GM19023 (cell line): Measurements from ENCODE around the gene FRMD4A.
"Not testable (repeated sequence)": the region's sequence is repeated elsewhere in the genome, so short reads cannot be mapped to it uniquely, and the experiment has no call there.

Source experiments
- ATAC-seq: cut with Tn5 transposase; IDR thresholded peaks from one replicate; pipeline ENCODE4 v1.9.1; 2021; ENCODE audit warnings: mild to moderate bottlenecking, moderate library complexity; ENCODE audit not compliant: unreplicated experiment

Gene FRMD4A

DNA sequence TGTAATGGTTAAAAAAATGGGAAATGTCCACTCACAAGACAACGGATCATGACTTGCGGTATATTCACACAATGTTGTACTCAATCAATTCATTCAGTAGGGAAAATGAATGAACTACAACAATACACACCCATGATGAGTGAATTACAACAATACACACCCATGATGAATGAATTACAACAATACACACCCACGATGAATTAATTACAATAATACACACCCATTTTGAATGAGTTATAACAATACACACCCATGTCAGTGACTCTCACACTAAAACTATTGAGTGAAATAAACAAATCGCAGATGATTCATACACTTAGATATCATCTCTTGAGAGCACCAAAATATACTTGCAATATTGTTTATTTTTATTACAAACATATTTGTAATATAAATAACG, 174.6 kb downstream of the FRMD4A start:
- no peak for ATAC-seq

- ATAC-seq: no peak
Observed at GRCh38 chr10:14153570-14154055, 177.1 kb downstream of the FRMD4A start.

GRCh38 chr10:14151571-14151970, 179.2 kb downstream of the FRMD4A start:
- no peak for ATAC-seq

DNA sequence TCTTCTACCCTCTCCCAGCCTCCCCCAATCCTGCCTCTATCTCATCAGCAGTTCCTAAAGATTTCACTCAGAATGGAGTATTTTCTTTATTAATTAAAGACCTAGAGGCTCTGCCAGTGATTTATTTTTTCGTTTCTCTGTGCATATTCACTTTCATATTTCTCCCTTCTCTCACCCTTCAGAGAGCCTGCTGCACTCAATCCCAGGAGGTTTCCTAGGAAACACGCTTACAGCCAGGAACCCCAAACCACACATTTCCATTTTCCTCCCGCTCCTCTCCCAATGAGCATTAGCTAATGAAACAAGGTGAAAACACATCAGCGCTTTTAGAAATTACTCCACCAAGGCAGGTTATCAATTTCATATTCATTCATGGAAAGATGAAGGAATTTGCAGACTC, 180.2 kb downstream of the FRMD4A start:
- ATAC-seq: no peak

GRCh38 chr10:14146501-14146900, 184.2 kb downstream of the FRMD4A start:
- ATAC-seq: no peak

DNA sequence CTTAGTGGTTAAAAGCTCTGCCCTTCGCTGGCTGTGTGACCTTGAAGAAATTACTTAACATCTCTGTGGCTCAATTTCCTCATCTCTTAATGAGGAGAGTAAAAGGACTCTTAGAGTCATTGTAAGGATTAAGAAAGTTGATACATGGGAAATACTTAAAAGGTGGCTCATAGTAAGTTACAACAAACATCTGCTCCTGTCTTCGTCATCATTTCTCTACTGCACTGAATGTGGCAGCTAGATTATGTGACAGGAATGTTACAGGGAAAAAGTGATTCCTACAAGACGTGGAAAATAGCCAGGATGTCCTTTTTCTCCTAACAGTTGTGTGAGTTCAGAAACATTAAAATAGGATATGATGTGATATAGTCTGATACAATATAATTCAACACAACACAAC, 184.7 kb downstream of the FRMD4A start:
- ATAC-seq: no peak

- ATAC-seq: no peak
Observed at GRCh38 chr10:14144451-14144850, 186.3 kb downstream of the FRMD4A start.

- ATAC-seq: no peak
Observed at GRCh38 chr10:14142606-14143250, 188.0 kb downstream of the FRMD4A start.

DNA sequence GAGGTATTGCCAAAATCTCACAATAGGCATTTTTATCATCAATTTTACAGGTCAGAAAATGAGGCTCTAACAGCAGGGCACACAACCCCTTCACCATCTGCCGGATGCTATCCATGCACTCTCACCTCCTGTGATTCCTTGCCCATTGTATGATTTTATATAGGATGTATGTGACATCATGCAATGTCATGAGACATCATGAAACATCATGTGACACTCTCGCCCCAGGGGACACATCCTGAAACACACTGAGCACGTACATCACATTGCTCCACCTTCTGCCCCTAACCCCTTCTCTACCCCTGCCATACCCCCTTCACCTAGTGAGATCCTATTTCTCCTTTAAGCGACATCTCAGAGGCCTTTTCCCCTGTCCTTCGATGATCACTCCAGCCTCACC, 189.4 kb downstream of the FRMD4A start:
- no peak for ATAC-seq

DNA sequence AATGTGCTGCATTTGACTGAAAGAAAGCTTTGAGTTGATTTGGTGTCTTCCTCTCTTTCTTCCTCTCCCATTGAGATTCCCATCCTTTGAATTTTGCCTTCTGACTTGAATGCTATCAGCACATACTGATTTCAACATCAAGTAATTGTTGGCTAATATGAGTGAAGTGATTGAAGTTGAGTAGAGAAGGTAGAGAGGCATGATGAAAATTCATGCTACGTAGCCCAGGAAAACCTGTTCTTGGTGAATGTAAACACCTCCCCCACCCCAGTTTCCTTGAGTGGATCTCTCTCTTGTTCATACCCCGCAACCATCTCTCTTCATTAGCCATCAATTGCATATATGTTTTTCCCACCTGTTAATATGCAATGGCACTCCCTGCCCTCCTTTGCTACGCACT, 193.3 kb downstream of the FRMD4A start:
- ATAC-seq: no peak

DNA sequence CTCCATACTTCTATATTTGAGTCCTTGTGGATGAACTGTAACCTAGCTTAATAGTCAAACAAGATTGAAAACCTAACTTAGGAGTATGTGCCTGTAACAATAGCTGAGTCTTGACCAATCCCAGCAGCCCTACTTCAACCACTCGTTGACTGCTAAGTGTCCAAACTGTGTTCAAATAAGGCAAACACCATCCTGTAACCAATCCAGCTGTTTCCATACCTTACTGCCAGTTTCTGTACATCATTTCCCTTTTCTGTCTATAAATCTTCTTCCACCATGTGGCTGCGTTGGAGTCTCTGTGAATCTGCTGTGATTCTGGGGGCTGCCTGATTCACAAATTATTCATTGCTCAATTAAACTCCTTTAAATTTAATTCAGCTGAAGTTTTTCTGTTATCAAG, 195.5 kb downstream of the FRMD4A start:
- not testable (repeated sequence) for ATAC-seq

- no peak for ATAC-seq
Observed at GRCh38 chr10:14134275-14134674, 196.4 kb downstream of the FRMD4A start.

DNA sequence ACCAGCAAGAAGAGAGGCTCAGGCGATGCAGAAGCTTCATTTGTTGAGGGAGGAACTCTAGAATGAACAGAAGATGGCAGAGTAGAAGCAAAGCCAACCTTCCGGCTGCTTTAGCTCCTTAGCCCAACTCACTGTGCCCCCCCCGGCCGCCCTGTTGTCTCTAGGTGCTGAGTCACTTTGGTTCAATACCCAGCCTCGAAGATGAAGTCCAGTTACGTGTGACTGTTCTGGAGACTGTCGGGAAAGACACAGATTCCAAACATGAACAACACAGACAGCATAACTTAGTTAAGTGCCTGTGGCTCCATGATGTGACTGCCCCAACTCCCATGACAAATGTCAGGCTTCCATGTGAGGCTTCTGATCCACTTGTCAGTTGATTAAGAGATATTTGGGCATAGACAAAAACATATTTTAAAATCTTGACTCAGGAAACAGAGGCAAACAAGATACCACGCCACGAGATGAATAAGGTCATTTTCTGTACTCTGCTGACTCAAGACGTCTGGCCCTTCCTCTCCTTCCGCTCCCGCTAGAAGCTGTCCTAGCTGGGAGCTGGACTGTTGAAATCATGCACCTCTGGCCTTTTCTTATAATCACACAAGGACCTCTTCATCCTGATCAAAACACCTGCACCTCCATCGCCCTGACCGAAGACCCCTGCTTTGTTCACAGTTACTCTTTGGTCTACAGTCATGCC, 199.3 kb downstream of the FRMD4A start:
- ATAC-seq: no peak

DNA sequence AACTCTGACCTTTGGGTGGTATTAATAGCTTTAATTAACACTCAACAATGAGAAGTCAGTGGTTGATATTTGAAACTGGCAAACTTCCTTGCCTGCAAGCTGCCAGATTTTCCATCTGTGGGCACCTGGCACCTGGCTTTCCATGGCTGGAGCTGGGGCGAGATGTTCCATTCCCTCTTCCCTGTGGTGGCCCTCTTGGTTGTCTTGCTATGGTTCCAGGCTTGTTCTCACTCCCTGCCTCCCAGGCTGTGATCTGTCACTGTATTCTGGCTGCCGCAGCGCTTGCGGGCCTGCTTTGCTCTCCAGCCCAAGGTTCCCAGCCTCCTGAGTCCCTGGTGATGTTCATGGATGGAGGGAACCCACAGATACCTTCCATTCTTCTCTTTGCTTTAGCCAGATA, 201.0 kb downstream of the FRMD4A start:
- ATAC-seq: no peak

DNA sequence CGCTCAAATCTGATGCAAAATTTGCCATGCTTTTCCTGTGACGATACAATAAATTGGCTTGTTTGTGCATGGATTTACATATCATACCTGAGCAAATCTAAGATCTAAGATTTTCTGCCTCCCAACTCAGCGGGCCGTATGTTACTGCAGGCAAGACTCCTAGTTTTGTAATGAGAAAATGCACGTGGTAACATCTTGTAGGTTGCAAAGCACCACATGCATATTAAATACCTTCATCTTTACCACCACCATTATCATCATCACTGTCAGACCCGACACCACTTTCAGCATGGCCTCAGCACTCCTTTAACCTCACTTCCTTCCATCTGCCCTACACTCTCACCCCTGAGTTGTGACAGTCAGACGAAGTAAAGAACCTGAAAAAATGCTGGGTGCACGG, 202.2 kb downstream of the FRMD4A start:
- no peak for ATAC-seq

DNA sequence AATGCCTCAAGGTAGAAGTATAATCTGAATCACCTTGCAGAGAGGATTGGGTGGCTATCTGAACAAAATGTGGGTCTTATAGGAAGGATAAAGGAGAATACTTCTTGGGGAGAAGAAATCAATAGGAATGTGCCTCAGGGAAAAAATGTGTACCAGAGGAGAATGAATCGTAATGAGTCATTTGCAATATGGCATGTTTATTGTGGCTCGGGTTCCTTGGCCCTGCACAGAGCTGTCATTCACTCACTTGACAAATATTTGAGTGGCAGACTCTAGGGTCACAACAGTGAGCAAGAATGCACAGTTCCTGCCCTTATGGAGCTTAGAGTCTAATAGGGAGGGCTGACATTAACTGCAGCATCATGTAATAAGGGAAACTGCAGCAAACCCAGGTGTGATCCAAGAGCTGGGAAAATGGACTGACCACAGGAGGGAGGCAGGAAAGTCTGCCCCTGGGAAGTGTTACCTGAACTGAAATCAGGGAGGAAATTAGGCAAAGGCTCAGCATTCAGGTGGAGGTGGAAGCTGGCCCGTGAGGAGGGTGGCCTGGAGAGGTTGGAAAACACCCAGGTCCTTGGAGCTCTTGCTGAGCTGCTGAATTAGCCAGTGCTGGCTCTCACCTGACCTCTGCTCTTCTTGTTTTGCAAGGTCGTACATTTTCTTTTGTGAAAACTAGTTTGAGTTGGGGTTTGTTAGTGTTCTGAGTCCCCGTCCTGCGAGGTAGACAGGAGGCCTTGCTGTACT, 203.9 kb downstream of the FRMD4A start:
- no peak for ATAC-seq

GRCh38 chr10:14125564-14125963, 205.2 kb downstream of the FRMD4A start:
- no peak for ATAC-seq

DNA sequence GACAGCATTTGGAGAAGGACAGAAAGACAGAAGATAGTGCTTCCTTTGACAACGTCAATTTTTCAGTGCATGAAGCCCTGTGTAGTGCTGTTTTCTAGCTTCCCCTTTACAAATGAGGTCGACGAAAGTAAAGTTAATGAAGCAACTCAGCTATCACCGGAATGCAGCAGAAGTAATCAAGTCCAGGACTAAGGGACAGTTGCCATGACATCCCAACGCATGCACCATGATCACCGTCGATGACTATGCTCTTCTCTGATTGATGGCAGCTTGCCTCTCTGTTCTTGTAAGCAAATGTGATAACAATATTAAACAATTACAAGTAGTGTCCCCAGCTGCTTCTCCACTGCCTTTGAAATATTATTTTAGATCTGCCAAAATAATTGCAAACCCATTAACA, 205.8 kb downstream of the FRMD4A start:
- ATAC-seq: no peak

DNA sequence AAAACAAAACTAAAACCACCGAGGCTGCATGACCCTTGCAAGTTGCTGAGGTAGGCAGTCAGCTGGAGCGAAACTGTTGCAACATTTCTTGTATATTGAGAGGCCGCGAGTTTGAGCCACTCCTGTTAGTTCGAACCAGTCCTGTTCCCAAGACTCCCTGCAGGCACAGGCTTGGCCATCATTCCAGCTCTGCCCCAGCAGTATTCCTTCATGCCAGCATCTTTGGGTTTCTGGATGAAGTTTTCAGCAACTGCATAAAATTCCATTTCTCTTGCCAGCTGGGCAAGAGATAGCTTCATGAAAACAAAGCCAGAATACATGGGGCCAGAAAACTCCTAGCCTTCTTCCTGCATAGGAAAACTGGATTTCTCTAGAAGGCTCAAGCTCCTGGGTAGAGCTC, 207.6 kb downstream of the FRMD4A start:
- ATAC-seq: no peak

GRCh38 chr10:14120812-14121211, 209.9 kb downstream of the FRMD4A start:
- ATAC-seq: no peak

DNA sequence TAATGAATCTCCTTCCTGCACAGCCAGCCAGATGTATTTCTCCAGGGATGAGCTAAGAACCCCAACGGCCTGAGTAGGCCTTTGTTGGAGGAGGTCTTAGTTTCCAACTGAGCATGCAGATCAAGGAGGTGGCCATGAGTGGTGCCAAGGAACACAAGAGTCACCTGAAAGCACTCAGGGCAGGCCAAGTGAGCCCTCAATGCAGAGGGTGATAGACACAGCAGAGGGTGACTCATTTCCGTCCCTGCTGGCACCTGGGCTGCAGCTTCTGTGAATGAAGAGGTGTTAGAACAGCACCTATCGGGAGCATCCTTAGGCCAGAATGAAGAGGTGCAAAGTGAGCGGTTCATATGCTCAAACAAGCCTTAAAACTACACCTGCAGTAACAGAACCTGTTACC, 211.8 kb downstream of the FRMD4A start:
- ATAC-seq: no peak

DNA sequence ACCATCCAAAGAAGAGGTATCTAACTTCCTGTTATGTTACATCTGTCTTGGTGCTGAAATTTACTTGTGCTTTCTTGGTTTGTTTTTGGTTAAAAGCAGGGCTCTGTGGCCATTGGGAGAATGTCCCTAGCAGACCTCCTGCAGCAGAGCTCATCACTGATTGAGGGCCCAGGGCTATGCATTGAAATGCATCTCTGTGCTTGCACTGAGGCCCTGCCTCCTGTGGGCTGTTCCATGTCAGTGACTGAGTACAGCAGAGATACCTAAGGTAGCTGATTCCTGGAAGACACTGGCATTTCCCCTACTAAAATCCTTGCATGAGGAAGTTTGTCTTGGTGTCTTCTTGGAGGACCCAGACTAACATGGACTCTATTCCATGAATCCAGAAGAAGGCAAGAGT, 213.9 kb downstream of the FRMD4A start:
- no peak for ATAC-seq
